DMS79 (cell line): ENCODE measurements around the gene CEP131.
"Not testable (repeated sequence)": the region's sequence is repeated elsewhere in the genome, so short reads cannot be mapped to it uniquely, and the experiment has no call there.

Experiments used
- DNase-seq: peaks from one replicate; lab custom pipeline; 2025; lab: John Stamatoyannopoulos, UW

The CEP131 gene

DNA sequence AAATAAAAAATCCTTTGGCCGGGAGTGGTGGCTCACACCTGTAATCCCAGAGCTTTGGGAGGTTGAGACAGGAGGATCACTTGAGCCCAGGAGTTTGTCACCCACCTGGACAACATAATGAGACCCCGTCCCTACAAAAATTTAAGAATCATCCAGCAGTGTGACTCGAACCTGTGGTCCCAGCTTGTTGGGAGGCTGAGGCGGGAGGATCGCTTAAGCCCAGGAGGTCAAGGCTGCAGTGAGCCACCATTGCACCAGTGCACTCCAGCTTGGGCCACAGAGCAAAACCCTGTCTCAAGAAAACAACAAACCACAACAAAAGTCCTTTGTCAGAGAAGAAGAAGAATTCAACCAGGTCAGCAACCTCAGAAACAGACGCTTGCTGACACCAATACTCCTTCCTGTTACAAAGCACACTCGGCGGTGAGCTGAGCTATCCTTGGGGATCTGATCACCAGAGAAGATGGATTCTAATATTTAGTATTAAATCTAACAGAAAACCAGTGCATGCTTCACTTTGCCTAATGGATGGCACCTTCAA is 70.4 kb downstream of the CEP131 start:
- DNase-seq = no peak

- DNase-seq = no peak
Measured at GRCh38 chr17:81151278-81151677, 71.5 kb downstream of the CEP131 start.

GRCh38 chr17:81150377-81151077 is 72.2 kb downstream of the CEP131 start:
- no peak for DNase-seq

DNA sequence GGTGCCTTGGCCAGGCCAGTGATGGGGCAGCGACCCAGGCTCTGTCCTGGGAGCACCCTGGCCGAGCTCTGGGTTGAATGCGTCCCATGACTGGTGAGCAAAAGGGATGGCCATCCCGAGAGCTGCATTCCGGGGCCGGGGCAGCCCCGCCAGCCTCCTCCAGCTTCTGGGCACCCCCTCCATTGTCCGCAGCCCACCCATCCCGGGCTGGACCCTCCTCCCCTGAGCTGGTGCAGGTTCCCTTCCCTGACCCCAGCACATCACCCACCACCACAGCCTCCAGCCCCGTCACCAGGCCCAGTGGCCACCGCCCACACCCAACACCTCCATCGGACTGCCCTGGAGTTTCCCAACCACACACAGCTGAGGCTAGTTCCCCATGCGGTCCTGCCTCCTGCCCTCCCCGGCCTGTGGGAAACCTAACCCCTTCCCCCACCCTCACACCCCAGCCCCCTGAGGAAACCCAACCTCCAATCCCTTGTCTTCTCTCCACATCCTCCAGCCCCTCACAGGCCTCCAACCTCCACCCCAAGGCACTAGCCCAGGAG is 73.7 kb downstream of the CEP131 start:
- DNase-seq = no peak

DNA sequence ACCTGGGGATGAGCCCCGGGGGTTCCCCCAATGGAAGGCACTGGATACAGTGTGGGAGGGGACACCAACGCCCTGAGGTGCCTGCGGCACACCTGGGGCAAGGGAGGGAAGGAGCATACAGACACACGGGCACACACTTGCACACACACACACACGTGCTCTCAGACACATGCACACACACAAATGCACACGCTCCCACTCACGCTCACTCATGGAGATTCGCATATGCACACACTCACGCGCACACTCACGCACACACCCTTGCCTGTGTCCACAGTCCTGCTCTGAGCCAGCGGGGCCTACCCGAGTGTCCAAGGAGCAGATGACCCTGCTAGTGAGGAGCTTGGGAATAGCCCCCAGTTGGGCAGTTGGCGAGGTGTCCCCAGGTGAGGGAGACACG is 74.2 kb downstream of the CEP131 start:
- DNase-seq = no peak

GRCh38 chr17:81147701-81148100 is 75.1 kb downstream of the CEP131 start:
- no peak for DNase-seq

GRCh38 chr17:81146208-81146607 is 76.6 kb downstream of the CEP131 start:
- DNase-seq = not testable (repeated sequence)

- DNase-seq = no peak
Measured at GRCh38 chr17:81144423-81144781, 78.4 kb downstream of the CEP131 start.

- DNase-seq = no peak
Measured at GRCh38 chr17:81143717-81144422, 78.9 kb downstream of the CEP131 start.

GRCh38 chr17:81143200-81143527 is 79.6 kb downstream of the CEP131 start:
- DNase-seq = no peak

DNA sequence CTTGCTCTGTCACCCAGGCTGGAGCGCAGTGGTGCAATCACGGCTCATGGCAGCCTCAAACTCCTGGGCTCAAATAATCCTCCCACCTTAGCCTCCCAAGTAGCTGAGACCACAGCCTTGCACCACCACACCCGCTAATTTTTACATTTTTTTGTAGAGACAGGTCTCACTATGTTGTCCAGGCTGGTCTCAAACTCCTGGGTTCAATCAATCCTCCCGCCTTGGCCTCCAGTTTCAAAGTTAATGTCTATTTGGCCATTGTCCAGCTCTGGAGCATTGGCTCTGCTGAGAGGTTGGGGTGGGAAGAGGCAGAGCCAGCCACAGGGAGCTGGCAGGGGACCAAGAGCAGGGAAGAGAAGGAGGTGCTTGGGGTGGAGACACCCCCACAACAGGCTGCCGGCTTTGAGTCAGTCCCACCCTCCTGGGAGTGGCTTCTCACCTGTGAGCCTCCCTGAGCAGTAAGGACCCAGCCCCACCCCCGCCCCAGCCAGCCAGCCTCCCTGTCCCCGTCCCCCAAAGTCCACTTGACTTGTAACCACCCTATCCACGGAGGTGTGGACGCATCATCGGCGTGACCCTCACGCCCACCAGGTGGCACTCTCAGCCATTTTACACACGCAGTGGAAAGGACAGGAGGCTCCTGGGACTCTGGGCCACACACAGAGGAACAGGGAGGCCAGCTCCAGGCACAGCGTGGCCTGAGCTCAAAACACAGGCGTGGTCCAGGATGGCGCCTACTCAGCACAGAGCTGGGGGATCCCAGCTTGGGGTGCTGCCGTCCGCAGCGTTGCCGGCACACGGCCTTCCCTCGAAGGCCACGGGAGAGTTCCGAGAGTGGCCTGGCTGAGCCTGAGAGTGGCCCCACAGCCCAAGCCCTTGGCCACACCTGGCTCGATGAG is 80.2 kb downstream of the CEP131 start:
- DNase-seq = peak; percentile 75

DNA sequence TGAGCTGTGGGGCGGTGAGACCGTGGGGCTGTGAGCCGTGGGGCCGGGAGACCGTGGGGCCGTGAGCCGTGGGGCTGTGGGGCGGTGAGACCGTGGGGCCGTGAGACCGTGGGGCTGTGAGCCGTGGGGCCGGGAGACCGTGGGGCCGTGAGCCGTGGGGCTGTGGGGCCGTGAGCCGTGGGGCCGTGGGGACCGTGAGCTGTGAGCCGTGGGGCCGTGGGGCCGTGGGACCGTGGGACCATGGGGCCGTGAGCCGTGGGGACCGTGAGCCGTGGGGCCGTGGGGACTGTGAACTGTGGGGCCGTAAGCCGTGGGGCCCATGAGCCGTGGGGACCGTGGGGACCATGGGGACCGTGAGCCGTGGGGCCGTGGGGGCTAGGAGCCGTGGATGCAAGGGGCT is 82.1 kb downstream of the CEP131 start:
- no peak for DNase-seq

DNA sequence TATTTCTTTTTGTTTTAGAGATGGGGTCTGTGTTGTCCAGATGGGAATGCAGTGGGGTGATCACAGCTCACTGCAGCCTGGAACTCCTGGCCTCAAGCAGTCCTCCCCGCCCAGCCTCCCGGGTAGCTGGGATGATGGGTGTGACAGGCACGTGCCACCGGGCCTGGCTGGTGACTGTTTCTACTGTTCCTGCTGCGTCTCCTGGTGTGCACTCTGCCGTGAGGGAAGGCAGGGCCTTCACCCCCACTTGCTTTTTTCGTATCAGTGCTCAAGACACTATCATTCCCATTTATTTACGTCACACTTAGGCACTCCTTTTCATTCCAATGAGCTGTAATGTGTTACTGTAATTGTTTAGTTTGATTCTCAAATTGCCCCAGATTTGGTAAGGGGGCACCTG is 82.7 kb downstream of the CEP131 start:
- DNase-seq = no peak
